Measurements from ENCODE around the gene ZBTB7C.

The ZBTB7C gene

GRCh38 chr18:48356151-48356745, 52.9 kb downstream of the ZBTB7C start:
- no peak overlapping the region for H3K4me3 ChIP-seq (replicated peaks; ENCODE audit: low read depth, low read length)
- TF ChIP-seq, protein P1, sequence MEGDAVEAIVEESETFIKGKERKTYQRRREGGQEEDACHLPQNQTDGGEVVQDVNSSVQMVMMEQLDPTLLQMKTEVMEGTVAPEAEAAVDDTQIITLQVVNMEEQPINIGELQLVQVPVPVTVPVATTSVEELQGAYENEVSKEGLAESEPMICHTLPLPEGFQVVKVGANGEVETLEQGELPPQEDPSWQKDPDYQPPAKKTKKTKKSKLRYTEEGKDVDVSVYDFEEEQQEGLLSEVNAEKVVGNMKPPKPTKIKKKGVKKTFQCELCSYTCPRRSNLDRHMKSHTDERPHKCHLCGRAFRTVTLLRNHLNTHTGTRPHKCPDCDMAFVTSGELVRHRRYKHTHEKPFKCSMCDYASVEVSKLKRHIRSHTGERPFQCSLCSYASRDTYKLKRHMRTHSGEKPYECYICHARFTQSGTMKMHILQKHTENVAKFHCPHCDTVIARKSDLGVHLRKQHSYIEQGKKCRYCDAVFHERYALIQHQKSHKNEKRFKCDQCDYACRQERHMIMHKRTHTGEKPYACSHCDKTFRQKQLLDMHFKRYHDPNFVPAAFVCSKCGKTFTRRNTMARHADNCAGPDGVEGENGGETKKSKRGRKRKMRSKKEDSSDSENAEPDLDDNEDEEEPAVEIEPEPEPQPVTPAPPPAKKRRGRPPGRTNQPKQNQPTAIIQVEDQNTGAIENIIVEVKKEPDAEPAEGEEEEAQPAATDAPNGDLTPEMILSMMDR (IDR thresholded peaks at IDR 0.05; ENCODE audit: low read depth, low read length, missing control alignments) = no peak
- no peak for DNase-seq (ENCODE audit: extremely low read depth, low read depth)

- no peak for DNase-seq (ENCODE audit: extremely low read depth, low read depth)
- no peak overlapping the region for H3K4me3 ChIP-seq (replicated peaks; ENCODE audit: low read depth, low read length)
- TF ChIP-seq, protein P1 (IDR thresholded peaks at IDR 0.05; ENCODE audit: low read depth, low read length, missing control alignments) = no peak
These were observed 53.7 kb downstream of the ZBTB7C start for GRCh38 chr18:48355276-48356115.

DNA sequence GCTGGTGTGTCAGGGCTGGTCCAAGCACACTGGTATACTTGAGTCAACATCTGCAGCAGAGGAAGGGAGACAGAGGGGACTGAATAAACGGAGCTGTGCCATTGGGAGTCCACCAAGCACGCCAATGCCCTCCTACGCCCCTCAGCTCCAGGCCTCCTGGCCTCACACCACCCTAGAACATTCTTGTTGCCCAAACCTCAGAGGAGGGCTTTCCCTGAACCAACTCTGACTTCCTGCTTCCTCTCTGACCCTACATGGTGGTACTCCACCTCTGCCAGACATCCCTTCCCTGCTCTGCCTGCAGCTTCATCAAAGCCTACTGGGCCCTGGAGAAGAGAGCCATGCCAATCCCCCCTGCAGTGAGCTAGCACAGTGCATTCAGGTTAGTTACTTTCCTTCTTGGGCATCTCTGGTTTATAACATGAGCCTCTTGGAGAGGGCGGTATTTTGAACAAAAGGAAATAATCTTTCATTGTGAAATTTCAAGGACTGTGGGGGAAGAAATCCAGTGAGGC, 54.4 kb downstream of the ZBTB7C start:
- TF ChIP-seq, protein P1 (IDR thresholded peaks at IDR 0.05; ENCODE audit: low read depth, low read length, missing control alignments) = no peak
- H3K4me3 ChIP-seq (replicated peaks; ENCODE audit: low read depth, low read length) = no peak overlapping the region
- DNase-seq (ENCODE audit: extremely low read depth, low read depth) = no peak

- no peak for DNase-seq (ENCODE audit: extremely low read depth, low read depth)
- H3K4me3 ChIP-seq (replicated peaks; ENCODE audit: low read depth, low read length) = no peak overlapping the region
- TF ChIP-seq, protein P1 (IDR thresholded peaks at IDR 0.05; ENCODE audit: low read depth, low read length, missing control alignments) = no peak
These were observed 57.0 kb downstream of the ZBTB7C start for GRCh38 chr18:48352051-48352755.

DNA sequence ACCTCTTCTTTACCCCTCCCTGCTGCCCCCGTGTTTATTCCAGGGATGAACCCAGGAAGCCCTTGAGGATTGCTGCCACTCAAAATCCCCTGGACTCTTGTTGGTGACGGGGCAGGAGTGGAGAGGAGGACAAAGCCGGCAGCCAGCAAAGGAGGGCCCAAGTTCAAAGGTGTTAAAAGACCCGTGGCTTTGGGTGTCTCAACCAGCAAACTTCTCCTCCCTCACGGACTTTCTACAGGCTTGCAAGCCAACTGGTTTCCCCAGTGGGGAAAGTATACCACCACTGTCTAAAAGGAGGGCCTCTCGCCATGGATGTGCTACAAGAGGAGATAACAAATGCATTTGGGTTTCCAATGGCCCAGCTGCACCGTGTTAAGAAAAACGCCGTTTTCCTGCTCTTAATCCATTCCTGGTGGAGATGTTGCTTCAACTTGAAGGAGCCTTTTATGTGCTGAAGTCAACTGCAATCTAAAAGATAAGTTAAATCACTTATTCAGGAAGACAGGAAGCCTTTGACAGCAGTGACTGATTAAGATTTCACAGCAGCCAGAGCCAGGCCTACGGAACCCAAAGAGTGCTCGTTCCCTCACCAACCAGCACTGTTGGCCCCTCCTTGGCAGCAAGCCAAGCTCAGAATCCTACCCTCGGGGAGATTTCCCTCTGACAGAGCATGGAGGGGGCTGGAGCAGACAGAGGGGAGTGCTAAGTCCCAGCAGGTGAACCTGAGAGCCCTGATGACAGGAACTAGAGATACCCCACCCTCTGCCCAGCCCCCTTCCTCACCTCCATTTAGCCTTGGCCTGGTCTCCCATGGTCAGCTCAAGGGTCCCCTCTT, 57.8 kb downstream of the ZBTB7C start:
- no peak overlapping the region for H3K4me3 ChIP-seq (replicated peaks; ENCODE audit: low read depth, low read length)
- no peak for DNase-seq (ENCODE audit: extremely low read depth, low read depth)
- TF ChIP-seq, protein P1 (IDR thresholded peaks at IDR 0.05; ENCODE audit: low read depth, low read length, missing control alignments) = no peak

GRCh38 chr18:48348739-48349138, 60.4 kb downstream of the ZBTB7C start:
- TF ChIP-seq, protein P1 (IDR thresholded peaks at IDR 0.05; ENCODE audit: low read depth, low read length, missing control alignments) = no peak
- no peak for DNase-seq (ENCODE audit: extremely low read depth, low read depth)
- H3K4me3 ChIP-seq (replicated peaks; ENCODE audit: low read depth, low read length) = no peak overlapping the region

All from HFF-Myc (cell line).